Pancreas (tissue), 8 donors: ENCODE measurements around the gene CSF2. TPM values are rescaled to one million over a fixed set of nuclear protein-coding genes. Genes with fewer than 3 reads are reported as not detected.

ENCODE experiments used
- polyA plus RNA-seq, 2 donors: library from polyadenylated mRNA; stranded (reverse); fragments of 200-250 nt; gene quantifications; one replicate each; pipeline ENCODE4 v1.2.3, GENCODE V29; 2013
- total RNA-seq, 6 donors: library from RNA; stranded (reverse); fragmentation: NEBNext Ultra II Directional in 4 of 6; extraction: Animal tissue kit (Norgen Biotek cat#: 25700) in 4 of 6; gene quantifications; one replicate each; pipeline versions ENCODE4 v1.2.1 to v1.2.4, GENCODE V29; 2021 to 2023
- donor health status: healthy with polysubstance abuse.
- donor health status: DM: no; HTN: no; CAD: no; lungs with moderate emphysema.
- donor health status: DM: no; HTN: no; CAD: no.
- donor health status: Bipolar disorder and iron deficiency.
- donor health status: DM: yes; HTN: yes; CAD: no.
- donor health status: DM: no; HTN: no; CAD: no.
- donor health status: DM: no; HTN: no; CAD: no.
- donor health status: DM: yes; HTN: yes; CAD: no.

The CSF2 gene
- total and polyA plus RNA-seq, 8 donors: 0.19 TPM; not detected in 7

Other genes with a start within 250 kb of the CSF2 start
- gene MEIKIN, start 128.1 kb upstream of the CSF2 start, total RNA-seq: 1 to 10 TPM in 1 of 6 donors, not detected in 5; 1.2 TPM
- not detected for gene MEIKIN, start 128.1 kb upstream of the CSF2 start, polyA plus RNA-seq
- gene ACSL6, start 62.1 kb upstream of the CSF2 start, total RNA-seq: 1 to 10 TPM in 4 of 6 donors, under 1 TPM in 2; 0.83 to 3.3 (median 1.1) TPM
- gene ACSL6, start 62.1 kb upstream of the CSF2 start, polyA plus RNA-seq: 1 to 10 TPM in 1 of 2 donors, under 1 TPM in 1; 0.99 to 2.0 TPM
- gene IL3, start 13.1 kb upstream of the CSF2 start, total RNA-seq: not detected
- not detected for gene IL3, start 13.1 kb upstream of the CSF2 start, polyA plus RNA-seq
- 10 to 100 TPM; 52.8 to 85.7 (median 64.3) TPM for gene P4HA2, start 154.1 kb downstream of the CSF2 start, total RNA-seq
- gene P4HA2, start 154.1 kb downstream of the CSF2 start, polyA plus RNA-seq: 10 to 100 TPM; 28.3 to 34.7 TPM
- gene PDLIM4, start 183.9 kb downstream of the CSF2 start, total RNA-seq: 1 to 10 TPM in 5 of 6 donors, under 1 TPM in 1; 0.83 to 6.6 (median 1.9) TPM
- gene PDLIM4, start 183.9 kb downstream of the CSF2 start, polyA plus RNA-seq: 10 to 100 TPM in 1 of 2 donors, 1 to 10 TPM in 1; 3.3 to 10.7 TPM
- under 1 TPM; 0.08 to 0.61 (median 0.23) TPM for gene SLC22A4, start 220.6 kb downstream of the CSF2 start, total RNA-seq
- gene SLC22A4, start 220.6 kb downstream of the CSF2 start, polyA plus RNA-seq: under 1 TPM; 0.34 to 0.92 TPM